Measurements from ENCODE around the gene BCOR. TPM values are rescaled to one million over a fixed set of nuclear protein-coding genes. Genes with fewer than 3 reads are reported as not detected.
A peak's percentile ranks its signal among the peaks of the same experiment; 100 is the strongest.

Gene BCOR
- total RNA-seq, 4 donors from 2014 or later = 20.9 to 36.0 (median 32.5) TPM

GRCh38 chrX:40104630-40104984 lies 6.8 kb upstream of the BCOR start:
- Histone ChIP-seq H3K27me3 (no peaks in the 10 kb centered on the region), H3K4me1 (peaks cover 39% of the 10 kb centered on the region), H3K36me3 (no peaks in the 10 kb centered on the region), H3K27ac (peak overlapping the region; percentile 89), H3K9me3 (no peaks in the 10 kb centered on the region), H3K4me3 (peak overlapping the region; percentile 72)
- WGBS = 6% methylated on average over 14 of the region's 39 CpGs
- TF ChIP-seq EP300 (IDR thresholded peaks at IDR 0.05) (no peak), POLR2AphosphoS5 (IDR thresholded peaks at IDR 0.05) (peak in 1 of 3 donors; percentile 36)
- DNase-seq (ENCODE audit: low spot score in 2 of 2) = no peak

GRCh38 chrX:40103565-40104323 lies 6.0 kb upstream of the BCOR start:
- WGBS = 48% methylated on average over 22 of the region's 22 CpGs
- H3K9me3 ChIP-seq = no peaks in the 10 kb centered on the region
- H3K4me1 ChIP-seq = peaks cover 48% of the 10 kb centered on the region
- no peaks in the 10 kb centered on the region for H3K27me3 ChIP-seq
- no peak for DNase-seq (ENCODE audit: low spot score in 2 of 2)
- TF ChIP-seq, protein P1, sequence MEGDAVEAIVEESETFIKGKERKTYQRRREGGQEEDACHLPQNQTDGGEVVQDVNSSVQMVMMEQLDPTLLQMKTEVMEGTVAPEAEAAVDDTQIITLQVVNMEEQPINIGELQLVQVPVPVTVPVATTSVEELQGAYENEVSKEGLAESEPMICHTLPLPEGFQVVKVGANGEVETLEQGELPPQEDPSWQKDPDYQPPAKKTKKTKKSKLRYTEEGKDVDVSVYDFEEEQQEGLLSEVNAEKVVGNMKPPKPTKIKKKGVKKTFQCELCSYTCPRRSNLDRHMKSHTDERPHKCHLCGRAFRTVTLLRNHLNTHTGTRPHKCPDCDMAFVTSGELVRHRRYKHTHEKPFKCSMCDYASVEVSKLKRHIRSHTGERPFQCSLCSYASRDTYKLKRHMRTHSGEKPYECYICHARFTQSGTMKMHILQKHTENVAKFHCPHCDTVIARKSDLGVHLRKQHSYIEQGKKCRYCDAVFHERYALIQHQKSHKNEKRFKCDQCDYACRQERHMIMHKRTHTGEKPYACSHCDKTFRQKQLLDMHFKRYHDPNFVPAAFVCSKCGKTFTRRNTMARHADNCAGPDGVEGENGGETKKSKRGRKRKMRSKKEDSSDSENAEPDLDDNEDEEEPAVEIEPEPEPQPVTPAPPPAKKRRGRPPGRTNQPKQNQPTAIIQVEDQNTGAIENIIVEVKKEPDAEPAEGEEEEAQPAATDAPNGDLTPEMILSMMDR (IDR thresholded peaks at IDR 0.05) = no peak
- TF ChIP-seq POLR2AphosphoS5 (IDR thresholded peaks at IDR 0.05) (no peak), EP300 (IDR thresholded peaks at IDR 0.05) (no peak), POLR2A (IDR thresholded peaks at IDR 0.05) (no peak)
- no peak overlapping the region for H3K4me3 ChIP-seq
- no peaks in the 10 kb centered on the region for H3K36me3 ChIP-seq
- no peak overlapping the region for H3K27ac ChIP-seq

- no peaks in the 10 kb centered on the region for H3K9me3 ChIP-seq
- no peaks in the 10 kb centered on the region for H3K27me3 ChIP-seq
- H3K4me1 ChIP-seq = peaks cover 39% of the 10 kb centered on the region
- no peak overlapping the region for H3K4me3 ChIP-seq
- WGBS = 55% methylated on average over 49 of the region's 65 CpGs
- H3K27ac ChIP-seq = no peak overlapping the region
- DNase-seq (ENCODE audit: low spot score in 2 of 2) = no peak
- no peaks in the 10 kb centered on the region for H3K36me3 ChIP-seq
- no peak for TF ChIP-seq POLR2AphosphoS5 (IDR thresholded peaks at IDR 0.05)
- TF ChIP-seq, protein P1 (IDR thresholded peaks at IDR 0.05) = no peak
- TF ChIP-seq POLR2A (IDR thresholded peaks at IDR 0.05) = no peak
- TF ChIP-seq EP300 (IDR thresholded peaks at IDR 0.05) = no peak
Observed at GRCh38 chrX:40102393-40103381, 4.9 kb upstream of the BCOR start.

DNA sequence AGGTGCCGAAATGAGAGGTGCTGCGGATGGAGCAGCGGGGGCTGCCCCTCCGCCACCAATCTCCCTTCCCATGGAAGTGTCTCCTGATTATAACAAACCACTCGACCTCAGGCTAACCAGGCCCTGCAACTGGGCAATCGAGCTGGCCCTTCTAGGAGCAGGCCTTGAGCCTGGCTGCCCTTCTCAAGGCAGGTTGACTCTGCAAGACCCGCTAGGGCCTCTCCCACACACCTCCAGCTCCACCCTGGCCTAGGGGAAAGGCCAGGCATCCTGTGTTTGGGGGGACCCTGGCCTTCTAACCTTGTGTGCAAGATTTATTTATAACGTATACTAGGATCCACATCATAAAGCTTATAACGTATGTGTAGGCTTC lies 3.7 kb upstream of the BCOR start:
- H3K4me1 ChIP-seq = peaks cover 28% of the 10 kb centered on the region
- H3K9me3 ChIP-seq = no peaks in the 10 kb centered on the region
- H3K27ac ChIP-seq = no peak overlapping the region
- WGBS = 69% methylated on average over 9 of the region's 9 CpGs
- DNase-seq (ENCODE audit: low spot score in 2 of 2) = no peak
- H3K36me3 ChIP-seq = no peaks in the 10 kb centered on the region
- TF ChIP-seq EP300 (IDR thresholded peaks at IDR 0.05) (no peak), POLR2AphosphoS5 (IDR thresholded peaks at IDR 0.05) (no peak), POLR2A (IDR thresholded peaks at IDR 0.05) (no peak)
- TF ChIP-seq, protein P1 (IDR thresholded peaks at IDR 0.05) = no peak
- no peak overlapping the region for H3K4me3 ChIP-seq
- H3K27me3 ChIP-seq = no peaks in the 10 kb centered on the region

GRCh38 chrX:40100537-40101429 lies 3.0 kb upstream of the BCOR start:
- no peak overlapping the region for H3K27ac ChIP-seq
- H3K4me3 ChIP-seq = no peak overlapping the region
- no peaks in the 10 kb centered on the region for H3K36me3 ChIP-seq
- H3K27me3 ChIP-seq = no peaks in the 10 kb centered on the region
- 53% methylated on average over 31 of the region's 31 CpGs for WGBS
- TF ChIP-seq POLR2AphosphoS5 (IDR thresholded peaks at IDR 0.05) = no peak
- TF ChIP-seq POLR2A (IDR thresholded peaks at IDR 0.05) = no peak
- TF ChIP-seq, protein P1 (IDR thresholded peaks at IDR 0.05) = no peak
- no peak for TF ChIP-seq EP300 (IDR thresholded peaks at IDR 0.05)
- H3K9me3 ChIP-seq = no peaks in the 10 kb centered on the region
- peaks cover 26% of the 10 kb centered on the region for H3K4me1 ChIP-seq
- DNase-seq (ENCODE audit: low spot score in 2 of 2) = no peak

All from suprapubic skin (tissue), 4 donors.